Activated CD8-positive, alpha-beta memory T cell treated with anti-CD3 and anti-CD28 coated beads, Interleukin-2, amount 50 U/mL, for 1 hour (primary cell): Measurements from ENCODE around the gene TRNAU1AP.

Experiments used
- DNase-seq: peaks from one replicate; pipeline ENCODE4 v3.0.0-alpha.2; 2020; ENCODE audit errors: extremely low read depth

The TRNAU1AP gene

GRCh38 chr1:28604962-28605361 is 52.1 kb downstream of the TRNAU1AP start:
- DNase-seq = no peak

- no peak for DNase-seq
Observed at GRCh38 chr1:28606771-28607170, 53.9 kb downstream of the TRNAU1AP start.

- DNase-seq = no peak
Observed at GRCh38 chr1:28613175-28613574, 60.3 kb downstream of the TRNAU1AP start.
